K562 (cell line): ENCODE results near the gene LUC7L3. TPM values are rescaled to one million over a fixed set of nuclear protein-coding genes. Genes with fewer than 3 reads are reported as not detected.
A peak's percentile ranks its signal among the peaks of the same experiment; 100 is the strongest.

Experiments used
- ATAC-seq: fragments of 200-7000 bp; cut with Tn5 transposase; 3 replicates; pipeline ENCODE4 v1.9.1; 2020; ENCODE audit warnings: moderate library complexity
- BruUV-seq: library from RNA; stranded (reverse); fragments of 400-500 nt; replicated peaks from 2 replicates; lab custom pipeline; 2021; lab: Mats Ljungman, UMichigan
- CTCF ChIA-PET: fragments of 300-600 bp; formaldehyde crosslinking; extraction: SDS; loops from one replicate; lab custom pipeline; 2021; ENCODE audit warnings: low intra/inter-chr PET ratio; lab: Yijun Ruan, JAX
- POLR2A ChIA-PET: fragments of 300-600, 350-650 bp; sonication (Branson Sonifier 250); formaldehyde crosslinking; extraction: SDS; loops from one replicate; lab custom pipeline; 2021; ENCODE audit warnings: antibody characterized with exemption, inconsistent platforms; lab: Yijun Ruan, JAX
- DNase-seq, 4 experiments: peaks; one replicate each; pipeline versions ENCODE4 v3.0.0 to v3.0.0-alpha.2; 2011 to 2018; ENCODE audit warnings: low spot score in 3 of 4, mixed read lengths in 3 of 4; ENCODE audit errors: extremely low read depth in 1 of 4
- FAIRE-seq: peaks from 2 replicates; lab custom pipeline; 2011; peaks lifted over from hg19 to GRCh38; lab: Jason Lieb, UNC
- H2AFZ ChIP-seq: 2 replicates; pipeline ENCODE4 v1.6.0; 2011; ENCODE audit warnings: low read depth, low read length, control low read depth, inconsistent platforms
- H3K27ac ChIP-seq: fragments of 200-600 bp; 3 replicates; pipeline ENCODE4 v1.8.0; 2011; ENCODE audit warnings: low read depth, mild to moderate bottlenecking, control low read depth, inconsistent platforms, low read length, moderate library complexity, mixed read lengths; ENCODE audit errors: extremely low read depth
- H3K27me3 ChIP-seq, 2 experiments: fragments of 300-600 bp in 1 of 2; 2 replicates in 1 of 2; 3 replicates in 1 of 2; pipeline versions ENCODE4 v1.6.0 to v1.8.0; 2011; ENCODE audit warnings: inconsistent platforms in 2 of 2, low read length in 2 of 2, mild to moderate bottlenecking in 1 of 2, mixed read lengths in 1 of 2, moderate library complexity in 1 of 2; ENCODE audit not compliant: control insufficient read depth in 2 of 2, insufficient read depth in 2 of 2
- H3K36me3 ChIP-seq: fragments of 300-600 bp; 3 replicates; pipeline ENCODE4 v1.8.0; 2011; ENCODE audit warnings: mild to moderate bottlenecking, low read length, inconsistent platforms; ENCODE audit not compliant: control insufficient read depth, insufficient read depth
- H3K4me1 ChIP-seq, 2 experiments: fragments of 200-600 bp in 1 of 2; replicated peaks in 1 of 2; 2 replicates in 1 of 2; 3 replicates in 1 of 2; pipeline versions ENCODE4 v1.5.1 to v1.8.0; 2011; ENCODE audit warnings: inconsistent platforms in 2 of 2, low read length in 2 of 2, mild to moderate bottlenecking in 1 of 2, mixed read lengths in 1 of 2, moderate library complexity in 1 of 2; ENCODE audit not compliant: control insufficient read depth in 2 of 2, insufficient read depth in 2 of 2
- H3K4me2 ChIP-seq: 2 replicates; pipeline ENCODE4 v1.6.1; 2011; ENCODE audit warnings: low read length, control low read depth, inconsistent platforms, mixed read lengths; ENCODE audit not compliant: insufficient read depth
- H3K4me3 ChIP-seq: fragments of 200-600 bp; sonication (generic), shearing (Covaris generic); 2 replicates; pipeline ENCODE4 v1.5.1; 2016; ENCODE audit warnings: control low read depth, inconsistent platforms
- H3K79me2 ChIP-seq: fragments of 200-600 bp; 3 replicates; pipeline ENCODE4 v1.8.0; 2011; ENCODE audit warnings: low read length, inconsistent platforms; ENCODE audit not compliant: control insufficient read depth, insufficient read depth
- H3K9ac ChIP-seq, 2 experiments: 2 replicates each; pipeline versions ENCODE4 v1.6.0 to v1.6.1; 2011; ENCODE audit warnings: low read depth in 2 of 2, low read length in 2 of 2, control low read depth in 1 of 2, inconsistent platforms in 1 of 2, mild to moderate bottlenecking in 1 of 2, mixed read lengths in 1 of 2; ENCODE audit not compliant: insufficient read depth in 1 of 2
- H3K9me1 ChIP-seq: one replicate; pipeline ENCODE4 v1.6.0; 2011; ENCODE audit warnings: inconsistent platforms, mild to moderate bottlenecking, low read length, moderate library complexity; ENCODE audit not compliant: control insufficient read depth, insufficient read depth
- H3K9me3 ChIP-seq: replicated peaks from 2 replicates; pipeline ENCODE4 v1.5.1; 2011; ENCODE audit warnings: low read depth, low read length, inconsistent platforms; ENCODE audit not compliant: control insufficient read depth, insufficient read depth
- H4K20me1 ChIP-seq: replicated peaks from 2 replicates; pipeline ENCODE4 v1.6.1; 2011; ENCODE audit warnings: low read length, inconsistent platforms, mixed read lengths; ENCODE audit not compliant: control insufficient read depth, insufficient read depth
- ADNP ChIP-seq: fragments of 200-800 bp; sonication (Bioruptor generic); IDR thresholded peaks from 2 replicates; pipeline ENCODE4 v1.6.1; 2016; ENCODE audit warnings: missing genetic modification characterization, missing compliant biosample characterization
- BCOR ChIP-seq: fragments of 450-650 bp; IDR thresholded peaks from 2 replicates; pipeline ENCODE4 v1.6.1; 2016
- BRD9 ChIP-seq: fragments of 450-650 bp; IDR thresholded peaks from 2 replicates; pipeline ENCODE4 v1.6.1; 2018; ENCODE audit warnings: low read depth; ENCODE audit not compliant: partially characterized antibody
- CTBP1 ChIP-seq: fragments of 450-650 bp; IDR thresholded peaks from 2 replicates; pipeline ENCODE4 v1.6.1; 2016; ENCODE audit warnings: borderline replicate concordance
- E2F6 ChIP-seq, 2 experiments: IDR thresholded peaks; 2 replicates each; pipeline ENCODE4 v1.6.1; 2011; ENCODE audit warnings: borderline replicate concordance in 1 of 2, control low read depth in 1 of 2, low read depth in 1 of 2, low read length in 1 of 2, mild to moderate bottlenecking in 1 of 2, mixed read lengths in 1 of 2, moderate library complexity in 1 of 2; ENCODE audit not compliant: insufficient read depth in 1 of 2, insufficient read length in 1 of 2, poor library complexity in 1 of 2, severe bottlenecking in 1 of 2; ENCODE audit errors: extremely low read depth in 1 of 2
- E4F1 ChIP-seq: fragments of 250-450 bp; sonication (Bioruptor Pico); IDR thresholded peaks from 2 replicates; pipeline ENCODE4 v1.5.0; 2021; ENCODE audit warnings: mild to moderate bottlenecking, borderline replicate concordance
- ILF3 ChIP-seq: fragments of 450-650 bp; IDR thresholded peaks from 2 replicates; pipeline ENCODE4 v1.6.1; 2018; ENCODE audit warnings: antibody characterized with exemption, mild to moderate bottlenecking, moderate library complexity, borderline replicate concordance
- KDM1A ChIP-seq, 2 experiments: fragments of 450-650 bp; IDR thresholded peaks; 2 replicates each; pipeline ENCODE4 v1.6.1; 2016; ENCODE audit warnings: mild to moderate bottlenecking in 2 of 2
- MECOM ChIP-seq: fragments of 250-450 bp; sonication (Bioruptor Pico); IDR thresholded peaks from 2 replicates; pipeline ENCODE4 v1.8.0; 2022; ENCODE audit warnings: inconsistent platforms
- NFYB ChIP-seq: IDR thresholded peaks from 2 replicates; pipeline ENCODE4 v1.6.1; 2011; ENCODE audit warnings: mild to moderate bottlenecking, moderate library complexity; ENCODE audit not compliant: insufficient read length; ENCODE audit errors: extremely low read depth
- NR2C1 ChIP-seq, 2 experiments: fragments of 450-650 bp; IDR thresholded peaks; 2 replicates each; pipeline ENCODE4 v1.6.1; 2017; ENCODE audit warnings: mild to moderate bottlenecking in 2 of 2, antibody characterized with exemption in 1 of 2, inconsistent platforms in 1 of 2, missing compliant biosample characterization in 1 of 2, missing genetic modification characterization in 1 of 2
- POLR2AphosphoS5 ChIP-seq: IDR thresholded peaks from 2 replicates; pipeline ENCODE4 v1.6.1; 2011; ENCODE audit warnings: mild to moderate bottlenecking, low read depth, low read length, moderate library complexity; ENCODE audit not compliant: control insufficient read depth, insufficient read depth
- POLR2H ChIP-seq: IDR thresholded peaks from 2 replicates; pipeline ENCODE4 v1.6.1; 2016; ENCODE audit warnings: missing genetic modification characterization, low read depth, mild to moderate bottlenecking, control low read depth, missing compliant biosample characterization, moderate library complexity
- SMARCA5 ChIP-seq: fragments of 450-650 bp; IDR thresholded peaks from 2 replicates; pipeline ENCODE4 v1.6.1; 2016
- SRF ChIP-seq, 2 experiments: fragments of 250-450, 450-650 bp in 1 of 2; sonication (Bioruptor Pico) in 1 of 2; sonication (generic) in 1 of 2; formaldehyde crosslinking; IDR thresholded peaks; 2 replicates each; pipeline versions ENCODE4 v1.5.0 to v1.5.1; 2020 to 2022; ENCODE audit warnings: mild to moderate bottlenecking in 1 of 2, missing genetic modification reagents in 1 of 2
- ZFP36 ChIP-seq: fragments of 150-350 bp; IDR thresholded peaks from 2 replicates; pipeline ENCODE4 v1.6.1; 2018; ENCODE audit warnings: low read length, low read depth; ENCODE audit not compliant: partially characterized antibody
- ZNF263 ChIP-seq: sonication (generic); formaldehyde crosslinking; IDR thresholded peaks from 2 replicates; pipeline ENCODE4 v1.8.0; 2022; ENCODE audit warnings: mild to moderate bottlenecking, missing genetic modification reagents, borderline replicate concordance
- ZNF79 ChIP-seq: fragments of 250-450 bp; sonication (Bioruptor Pico); IDR thresholded peaks from 2 replicates; pipeline ENCODE4 v1.4.0; 2020; ENCODE audit warnings: low read depth, mild to moderate bottlenecking, moderate library complexity
- WGBS: fragments of 100-300 bp; shearing (Covaris generic); methylation state at CpG from one replicate; pipeline ENCODE4 v1.1.6; 2016; ENCODE audit warnings: low coverage, mixed read lengths; ENCODE audit not compliant: insufficient coverage; ENCODE audit errors: missing lambda C conversion rate; 5-methylcytosine and 5-hydroxymethylcytosine counted together
- in situ Hi-C: fragments of 300-500 bp; cut with MboI; formaldehyde crosslinking; loops from 4 replicates; pipeline ENCODE4 v1.15.0; 2018; ENCODE audit warnings: inconsistent platforms, mixed read lengths
- intact Hi-C: fragments of 100-400 bp; cut with micrococcal nuclease; formaldehyde crosslinking; loops from 2 replicates; pipeline ENCODE4 v1.14.2; 2022
- polyA plus RNA-seq, 8 experiments: library from polyadenylated mRNA; depleted of rRNA in 4 of 8; stranded (reverse) in 5 of 8; unstranded in 3 of 8; fragments of >200 nt; fragmentation: Nextera tagmentation in 2 of 8; fragmentation: Illumina TruSeq in 1 of 8; extraction: Ambion mirVana in 2 of 8; extraction: Trizol in 1 of 8; gene quantifications; 2 replicates each; pipeline versions ENCODE4 v1.2.1 to v1.2.3, GENCODE V29; 2011 to 2014; ENCODE audit warnings: inconsistent platforms in 1 of 8, missing spikeins in 1 of 8
- total RNA-seq, 7 experiments: library from RNA; depleted of rRNA in 6 of 7; stranded (reverse); fragments of >200 nt in 6 of 7; fragmentation: Illumina TruSeq in 2 of 7; extraction: Trizol in 2 of 7; gene quantifications; 2 replicates each; pipeline versions ENCODE4 v1.2.1 to v1.2.3, GENCODE V29; 2011 to 2021; ENCODE audit warnings: low replicate concordance in 1 of 7

Gene LUC7L3
- total and polyA plus RNA-seq, 9 of the 15 experiments (the other 6 are each of a cell fraction or from before 2014, with no cell fraction given) = 80.8 to 284 (median 127) TPM

- no peak overlapping the region for H3K4me3 ChIP-seq
- no TSS peak for BruUV-seq
- H3K9ac ChIP-seq = peak overlapping the region in 1 of 2 experiments; percentile 31; a peak in 1 of 4 replicates
- peaks cover 4 to 16% of the 10 kb centered on the region in 2 experiments; a peak in 3 of 5 replicates for H3K4me1 ChIP-seq
- DNase-seq (peak in 1 of 4 experiments; percentile 28), ATAC-seq (peak; percentile 43), FAIRE-seq (no peak)
- H4K20me1 ChIP-seq = no peaks in the 10 kb centered on the region
- no peaks in the 10 kb centered on the region for H3K79me2 ChIP-seq
- no peaks in the 10 kb centered on the region for H3K36me3 ChIP-seq
- peaks cover 2 to 6% of the 10 kb centered on the region in 2 experiments; a peak in 3 of 5 replicates for H3K27me3 ChIP-seq
- in situ Hi-C loops = no loop called here
- no peak overlapping the region for H3K27ac ChIP-seq
- intact Hi-C loops = loop anchor here (5.0 kb wide), 1 partner anchor 202 kb away; no protein-coding TSS in a partner anchor
- H3K9me3 ChIP-seq = no peaks in the 10 kb centered on the region
- H3K9me1 ChIP-seq = no peaks in the 10 kb centered on the region
- no peak overlapping the region for H3K4me2 ChIP-seq
- WGBS = 44% methylated on average over 15 of the region's 15 CpGs
- 0 out of 2 replicates have a peak overlapping the region, but pooled peaks have one; percentile 53 for H2AFZ ChIP-seq
- ChIA-PET CTCF (no interaction called here), POLR2A (interaction anchor here (0.5 to 1.7 kb wide), 11 partner anchors 8 to 303 kb away, joined by 3 to 5 read pairs (median 4); partner anchors contain the start of gene LUC7L3)
- no peak for TF ChIP-seq NFYB
- TF ChIP-seq BRD9 = peak; percentile 93
- no peak for TF ChIP-seq MECOM (CRISPR knock-in tag)
- TF ChIP-seq SMARCA5 = peak; percentile 64; the same call in 1 of the 2 replicates
- peak in 1 of 2 experiments; percentile 51; a peak in 1 of 4 replicates for TF ChIP-seq SRF (CRISPR knock-in tag; IDR thresholded peaks at IDR 0.05)
- TF ChIP-seq POLR2H (tag) = no peak
- TF ChIP-seq NR2C1 (IDR thresholded peaks at IDR 0.05) = peak; percentile 53; the same call in 1 of the 2 replicates
- TF ChIP-seq NR2C1 (tag; IDR thresholded peaks at IDR 0.05) = peak; percentile 58; the same call in 1 of the 2 replicates
- TF ChIP-seq E2F6 (IDR thresholded peaks at IDR 0.05; ENCODE audit: borderline replicate concordance in 1 of 2, extremely low read depth in 1 of 2, insufficient read depth in 1 of 2, insufficient read length in 1 of 2, low read depth in 1 of 2, low read length in 1 of 2, poor library complexity in 1 of 2, severe bottlenecking in 1 of 2) = no peak
- TF ChIP-seq ZFP36 = peak; percentile 86
- TF ChIP-seq ADNP (tag) = peak; percentile 78; the same call in 1 of the 2 replicates
- no peak; the same call in 1 of the 2 replicates for TF ChIP-seq BCOR
- no peak for TF ChIP-seq ZNF263 (CRISPR knock-in tag)
- no peak for TF ChIP-seq E4F1
- peak in 1 of 2 experiments; percentile 49; a peak in 2 of 4 replicates for TF ChIP-seq KDM1A (IDR thresholded peaks at IDR 0.05)
- TF ChIP-seq CTBP1 = no peak
- TF ChIP-seq POLR2AphosphoS5 = no peak
- no peak for TF ChIP-seq ILF3
- TF ChIP-seq ZNF79 (CRISPR knock-in tag) = no peak
Observed at GRCh38 chr17:50684612-50685333, 34.6 kb upstream of the LUC7L3 start.
